Measurements from ENCODE around the gene WWTR1. TPM values are rescaled to one million over a fixed set of nuclear protein-coding genes. Genes with fewer than 3 reads are reported as not detected.

Gene WWTR1
- total RNA-seq, 1 experiment from 2014 or later: 79.7 TPM

DNA sequence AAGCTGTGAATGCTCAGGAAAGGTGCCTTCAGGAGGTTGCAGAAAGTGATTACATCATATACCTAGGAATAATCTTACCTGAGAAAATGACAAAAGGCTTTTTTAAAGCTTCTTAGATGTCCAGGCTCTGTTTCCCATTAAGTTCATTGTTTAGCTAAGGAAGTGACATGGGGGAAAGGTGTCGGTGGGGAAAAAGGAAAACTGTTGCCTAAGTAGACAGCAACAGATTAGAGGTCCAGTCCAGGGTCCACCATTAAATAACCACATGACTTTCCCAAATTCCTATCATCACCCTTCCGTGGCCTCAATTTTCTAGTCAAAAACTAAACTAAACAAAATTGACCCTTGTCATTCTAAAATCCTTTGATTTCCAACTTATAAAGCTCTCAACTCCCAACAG lies 4.3 kb downstream of the WWTR1 start:
- H2AFZ ChIP-seq (ENCODE audit: low read length): no peak overlapping the region
- intact Hi-C loops (cut with micrococcal nuclease): loop anchor here (10.0 kb wide), 1 partner anchor 279 kb away; the partner anchor contains the start of gene TM4SF1
- CTCF ChIA-PET: no interaction called here
- H3K4me1 ChIP-seq (ENCODE audit: insufficient read depth, low read length): peaks cover 29% of the 10 kb centered on the region
- no peak for TF ChIP-seq EZH2 (IDR thresholded peaks at IDR 0.05; ENCODE audit: low read length, unreplicated experiment)
- no peak for TF ChIP-seq EZH2phosphoT487 (IDR thresholded peaks at IDR 0.05; ENCODE audit: borderline replicate concordance, low read length)
- TF ChIP-seq, protein P1, sequence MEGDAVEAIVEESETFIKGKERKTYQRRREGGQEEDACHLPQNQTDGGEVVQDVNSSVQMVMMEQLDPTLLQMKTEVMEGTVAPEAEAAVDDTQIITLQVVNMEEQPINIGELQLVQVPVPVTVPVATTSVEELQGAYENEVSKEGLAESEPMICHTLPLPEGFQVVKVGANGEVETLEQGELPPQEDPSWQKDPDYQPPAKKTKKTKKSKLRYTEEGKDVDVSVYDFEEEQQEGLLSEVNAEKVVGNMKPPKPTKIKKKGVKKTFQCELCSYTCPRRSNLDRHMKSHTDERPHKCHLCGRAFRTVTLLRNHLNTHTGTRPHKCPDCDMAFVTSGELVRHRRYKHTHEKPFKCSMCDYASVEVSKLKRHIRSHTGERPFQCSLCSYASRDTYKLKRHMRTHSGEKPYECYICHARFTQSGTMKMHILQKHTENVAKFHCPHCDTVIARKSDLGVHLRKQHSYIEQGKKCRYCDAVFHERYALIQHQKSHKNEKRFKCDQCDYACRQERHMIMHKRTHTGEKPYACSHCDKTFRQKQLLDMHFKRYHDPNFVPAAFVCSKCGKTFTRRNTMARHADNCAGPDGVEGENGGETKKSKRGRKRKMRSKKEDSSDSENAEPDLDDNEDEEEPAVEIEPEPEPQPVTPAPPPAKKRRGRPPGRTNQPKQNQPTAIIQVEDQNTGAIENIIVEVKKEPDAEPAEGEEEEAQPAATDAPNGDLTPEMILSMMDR (conservative IDR thresholded peaks at IDR 0.05; ENCODE audit: low read depth, low read length): no peak
- peaks cover 62% of the 10 kb centered on the region for H4K20me1 ChIP-seq (ENCODE audit: low read length)
- no peaks in the 10 kb centered on the region for H3K27me3 ChIP-seq (ENCODE audit: low read length)
- POLR2A ChIA-PET (ENCODE audit: unreplicated experiment): interaction anchor here (0.6 to 0.7 kb wide), 3 partner anchors 56 to 81 kb away, joined by 3 to 4 read pairs (median 3); no protein-coding TSS in a partner anchor
- no peak for DNase-seq
- H3F3A ChIP-seq (ENCODE audit: low read length, unreplicated experiment): no peaks in the 10 kb centered on the region
- no TSS peak for BruUV-seq (replicated peaks)
- H3K9ac ChIP-seq (ENCODE audit: low read length): no peak overlapping the region
- no peaks in the 10 kb centered on the region for H3K9me2 ChIP-seq (replicated peaks; ENCODE audit: low read length)
- H3K9me3 ChIP-seq (ENCODE audit: low read length): no peaks in the 10 kb centered on the region
- H3K36me3 ChIP-seq (ENCODE audit: low read depth, low read length): peaks cover 55% of the 10 kb centered on the region
- H3K4me3 ChIP-seq (ENCODE audit: low read length): peak overlapping the region; percentile 64
- no peak overlapping the region for H3K27ac ChIP-seq (ENCODE audit: low read length)
- H3K4me2 ChIP-seq (ENCODE audit: low read length): peak overlapping the region; percentile 94
- H3K79me2 ChIP-seq (ENCODE audit: low read length): peaks cover 91% of the 10 kb centered on the region
- no peak for ATAC-seq

DNA sequence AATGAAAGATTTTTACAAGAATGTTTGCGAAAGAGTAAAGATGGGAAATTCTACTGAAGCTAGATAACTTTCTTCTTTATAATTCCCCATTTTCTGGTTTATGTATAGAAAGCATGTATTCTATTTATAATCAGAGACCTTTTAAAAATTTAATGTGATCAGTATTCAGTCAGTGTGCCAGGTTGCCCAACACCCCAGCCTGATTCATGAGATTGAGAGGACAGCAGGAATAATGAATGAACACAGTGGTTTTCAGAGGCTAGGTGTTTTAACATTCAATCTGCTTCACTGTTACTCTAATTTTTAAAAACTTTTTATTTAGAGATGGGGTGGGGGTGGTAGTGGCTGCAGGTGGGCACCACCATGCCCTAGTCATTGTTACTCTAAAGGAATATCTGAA lies 4.7 kb downstream of the WWTR1 start:
- BruUV-seq (replicated peaks): no TSS peak
- H3K9me3 ChIP-seq (ENCODE audit: low read length): no peaks in the 10 kb centered on the region
- no peaks in the 10 kb centered on the region for H3F3A ChIP-seq (ENCODE audit: low read length, unreplicated experiment)
- H3K36me3 ChIP-seq (ENCODE audit: low read depth, low read length): peaks cover 59% of the 10 kb centered on the region
- peaks cover 93% of the 10 kb centered on the region for H3K79me2 ChIP-seq (ENCODE audit: low read length)
- ATAC-seq: no peak
- intact Hi-C loops (cut with micrococcal nuclease): loop anchor here (10.0 kb wide), 1 partner anchor 278 kb away; the partner anchor contains the start of gene TM4SF1
- POLR2A ChIA-PET (ENCODE audit: unreplicated experiment): interaction anchor here (0.6 to 0.7 kb wide), 3 partner anchors 56 to 78 kb away, joined by 3 to 7 read pairs (median 4); no protein-coding TSS in a partner anchor
- peak overlapping the region; percentile 94 for H3K4me2 ChIP-seq (ENCODE audit: low read length)
- H2AFZ ChIP-seq (ENCODE audit: low read length): no peak overlapping the region
- no peak overlapping the region for H3K27ac ChIP-seq (ENCODE audit: low read length)
- H3K4me1 ChIP-seq (ENCODE audit: insufficient read depth, low read length): peaks cover 27% of the 10 kb centered on the region
- DNase-seq: no peak
- CTCF ChIA-PET: no interaction called here
- no peak overlapping the region for H3K9ac ChIP-seq (ENCODE audit: low read length)
- TF ChIP-seq EZH2 (IDR thresholded peaks at IDR 0.05; ENCODE audit: low read length, unreplicated experiment): no peak
- TF ChIP-seq, protein P1 (conservative IDR thresholded peaks at IDR 0.05; ENCODE audit: low read depth, low read length): no peak
- TF ChIP-seq EZH2phosphoT487 (IDR thresholded peaks at IDR 0.05; ENCODE audit: borderline replicate concordance, low read length): no peak
- H3K27me3 ChIP-seq (ENCODE audit: low read length): no peaks in the 10 kb centered on the region
- H3K9me2 ChIP-seq (replicated peaks; ENCODE audit: low read length): no peaks in the 10 kb centered on the region
- peaks cover 62% of the 10 kb centered on the region for H4K20me1 ChIP-seq (ENCODE audit: low read length)
- peak overlapping the region; percentile 64; the same call in 1 of the 2 replicates for H3K4me3 ChIP-seq (ENCODE audit: low read length)

DNA sequence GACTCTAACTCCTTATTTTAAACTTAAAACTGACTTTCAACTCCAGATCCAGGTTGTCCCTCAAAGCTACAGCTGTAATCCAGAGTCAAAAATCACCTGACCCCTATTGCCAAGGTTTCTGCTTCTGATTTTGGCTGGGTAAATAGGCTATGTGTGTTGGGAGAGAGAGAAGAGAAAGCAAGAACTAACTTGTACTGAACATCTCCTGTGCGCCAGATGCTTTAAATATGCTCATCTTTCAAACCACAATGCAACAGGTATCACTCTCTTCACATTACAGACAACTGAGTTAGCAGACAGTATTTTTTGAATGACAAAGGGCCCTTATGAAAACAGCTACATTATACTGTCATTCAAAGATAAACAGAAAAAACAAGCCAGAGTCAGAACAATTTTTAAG lies 7.0 kb downstream of the WWTR1 start:
- Histone ChIP-seq H3K4me3 (ENCODE audit: low read length) (no peak overlapping the region), H3K9me2 (replicated peaks; ENCODE audit: low read length) (no peaks in the 10 kb centered on the region), H3K27ac (ENCODE audit: low read length) (no peak overlapping the region), H3K27me3 (ENCODE audit: low read length) (no peaks in the 10 kb centered on the region), H3K36me3 (ENCODE audit: low read depth, low read length) (peaks cover 71% of the 10 kb centered on the region), H3K9ac (ENCODE audit: low read length) (no peak overlapping the region), H3K9me3 (ENCODE audit: low read length) (no peaks in the 10 kb centered on the region), H3K4me1 (ENCODE audit: insufficient read depth, low read length) (peaks cover 38% of the 10 kb centered on the region), H3K4me2 (ENCODE audit: low read length) (no peak overlapping the region), H2AFZ (ENCODE audit: low read length) (no peak overlapping the region), H3K79me2 (ENCODE audit: low read length) (peaks cover 96% of the 10 kb centered on the region), H4K20me1 (ENCODE audit: low read length) (peaks cover 45% of the 10 kb centered on the region), H3F3A (ENCODE audit: low read length, unreplicated experiment) (no peaks in the 10 kb centered on the region)
- CTCF ChIA-PET: no interaction called here
- POLR2A ChIA-PET (ENCODE audit: unreplicated experiment): no interaction called here
- no peak for TF ChIP-seq EZH2phosphoT487 (IDR thresholded peaks at IDR 0.05; ENCODE audit: borderline replicate concordance, low read length)
- TF ChIP-seq EZH2 (IDR thresholded peaks at IDR 0.05; ENCODE audit: low read length, unreplicated experiment): no peak
- TF ChIP-seq, protein P1 (conservative IDR thresholded peaks at IDR 0.05; ENCODE audit: low read depth, low read length): no peak
- intact Hi-C loops (cut with micrococcal nuclease): loop anchor here (10.0 kb wide), 1 partner anchor 276 kb away; the partner anchor contains the start of gene TM4SF1
- no peak for ATAC-seq
- no peak for DNase-seq
- no TSS peak for BruUV-seq (replicated peaks)

All from PC-3 (cell line).